HG03097 (cell line): ENCODE data around the gene PDE1C.

Experiments
- ATAC-seq: cut with Tn5 transposase; IDR thresholded peaks from one replicate; pipeline ENCODE4 v1.9.1; 2021; ENCODE audit not compliant: unreplicated experiment, low FRiP score

PDE1C gene

GRCh38 chr7:31791881-31792280 is 278.3 kb downstream of the PDE1C start:
- ATAC-seq, result no peak

GRCh38 chr7:31788883-31789680 is 281.1 kb downstream of the PDE1C start:
- ATAC-seq, result no peak

GRCh38 chr7:31788445-31788844 is 281.8 kb downstream of the PDE1C start:
- ATAC-seq, result peak; percentile 83

- no peak for ATAC-seq
These were observed 283.9 kb downstream of the PDE1C start for GRCh38 chr7:31786326-31786725.

- ATAC-seq, result no peak
These were observed 285.1 kb downstream of the PDE1C start for GRCh38 chr7:31785101-31785500.

GRCh38 chr7:31783221-31783620 is 287.0 kb downstream of the PDE1C start:
- ATAC-seq, result no peak

- peak; percentile 68 for ATAC-seq
These were observed 287.7 kb downstream of the PDE1C start for GRCh38 chr7:31782411-31782991.

GRCh38 chr7:31778296-31778695 is 291.9 kb downstream of the PDE1C start:
- no peak for ATAC-seq

GRCh38 chr7:31776616-31777015 is 293.6 kb downstream of the PDE1C start:
- no peak for ATAC-seq

GRCh38 chr7:31775556-31775955 is 294.7 kb downstream of the PDE1C start:
- no peak for ATAC-seq

- ATAC-seq, result no peak
These were observed 298.0 kb downstream of the PDE1C start for GRCh38 chr7:31772211-31772610.

GRCh38 chr7:31767686-31768358 is 302.4 kb downstream of the PDE1C start:
- ATAC-seq, result no peak

- ATAC-seq, result no peak
These were observed 305.7 kb downstream of the PDE1C start for GRCh38 chr7:31764462-31764861.

GRCh38 chr7:31763548-31763947 is 306.7 kb downstream of the PDE1C start:
- no peak for ATAC-seq

GRCh38 chr7:31761646-31762045 is 308.6 kb downstream of the PDE1C start:
- ATAC-seq, result no peak

- ATAC-seq, result no peak
These were observed 311.5 kb downstream of the PDE1C start for GRCh38 chr7:31758755-31759154.

GRCh38 chr7:31751726-31752125 is 318.5 kb downstream of the PDE1C start:
- ATAC-seq, result no peak

GRCh38 chr7:31748084-31748483 is 322.1 kb downstream of the PDE1C start:
- ATAC-seq, result no peak

GRCh38 chr7:31747553-31747952 is 322.7 kb downstream of the PDE1C start:
- no peak for ATAC-seq

GRCh38 chr7:31744294-31744874 is 325.8 kb downstream of the PDE1C start:
- no peak for ATAC-seq

- ATAC-seq, result no peak
These were observed 328.4 kb downstream of the PDE1C start for GRCh38 chr7:31741852-31742251.
